A673 (cell line): ENCODE data around the gene RPS18. TPM values are rescaled to one million over a fixed set of nuclear protein-coding genes. Genes with fewer than 3 reads are reported as not detected.

ENCODE experiments used
- BruUV-seq: library from RNA; stranded (reverse); fragments of 400-500 nt; replicated peaks from 2 replicates; lab custom pipeline; 2021; lab: Mats Ljungman, UMichigan
- CTCF ChIA-PET: fragments of 300-600 bp; sonication (Branson Sonifier 250); formaldehyde crosslinking; loops from one replicate; lab custom pipeline; 2022; ENCODE audit warnings: antibody characterized with exemption; lab: Charles Lee
- POLR2A ChIA-PET: fragments of 300-600 bp; sonication (Branson Sonifier 250); formaldehyde crosslinking; loops from one replicate; lab custom pipeline; 2022; ENCODE audit warnings: antibody characterized with exemption; ENCODE audit not compliant: low non-redundant PET; lab: Charles Lee
- DNase-seq: peaks from one replicate; pipeline ENCODE4 v3.0.0-alpha.2; 2015; ENCODE audit warnings: low spot score
- H3K27ac ChIP-seq: fragments of 200-600 bp; sonication (generic); 2 replicates; pipeline ENCODE4 v1.5.1; 2016; ENCODE audit warnings: mixed run types, low read depth, mild to moderate bottlenecking, mixed read lengths, antibody characterized with exemption, low read length; ENCODE audit not compliant: poor library complexity, severe bottlenecking
- H3K27me3 ChIP-seq: fragments of 200-600 bp; sonication (generic); replicated peaks from 2 replicates; pipeline ENCODE4 v1.6.1; 2017; ENCODE audit warnings: mixed run types, low read depth, mild to moderate bottlenecking, mixed read lengths, antibody characterized with exemption, low read length; ENCODE audit not compliant: insufficient read depth, poor library complexity
- H3K36me3 ChIP-seq: fragments of 200-600 bp; sonication (generic); 2 replicates; pipeline ENCODE4 v1.6.1; 2016; ENCODE audit warnings: mixed run types, mild to moderate bottlenecking, mixed read lengths, antibody characterized with exemption, low read length; ENCODE audit not compliant: insufficient read depth, poor library complexity, severe bottlenecking
- H3K4me1 ChIP-seq: fragments of 200-600 bp; sonication (generic); 2 replicates; pipeline ENCODE4 v1.6.1; 2017; ENCODE audit warnings: mixed run types, mild to moderate bottlenecking, mixed read lengths, antibody characterized with exemption, low read length; ENCODE audit not compliant: insufficient read depth, poor library complexity, severe bottlenecking
- H3K4me3 ChIP-seq: fragments of 200-600 bp; sonication (generic); 2 replicates; pipeline ENCODE4 v1.5.1; 2016; ENCODE audit warnings: low read depth, mixed run types, mild to moderate bottlenecking, mixed read lengths, low read length; ENCODE audit not compliant: poor library complexity, severe bottlenecking
- H3K9me3 ChIP-seq: fragments of 200-600 bp; sonication (generic); 2 replicates; pipeline ENCODE4 v1.6.1; 2016; ENCODE audit warnings: mixed run types, low read depth, mild to moderate bottlenecking, mixed read lengths, antibody characterized with exemption, low read length; ENCODE audit not compliant: poor library complexity, severe bottlenecking
- CTCF ChIP-seq: fragments of 300-800, 200-600 bp; sonication (generic); conservative IDR thresholded peaks from 2 replicates; pipeline ENCODE4 v1.5.1; 2017; ENCODE audit warnings: low read depth, mild to moderate bottlenecking, antibody characterized with exemption, low read length, moderate library complexity, mixed read lengths
- EZH2 ChIP-seq: fragments of 200-600 bp; sonication (generic); IDR thresholded peaks from 2 replicates; pipeline ENCODE4 v1.6.1; 2017; ENCODE audit warnings: borderline replicate concordance, low read depth, mild to moderate bottlenecking, mixed read lengths, antibody characterized with exemption, low read length; ENCODE audit not compliant: poor library complexity, severe bottlenecking
- intact Hi-C: fragments of 100-400 bp; cut with micrococcal nuclease; formaldehyde crosslinking; loops from one replicate; pipeline ENCODE4 v1.10.0; 2022; ENCODE audit not compliant: unreplicated experiment
- total RNA-seq: library from RNA; stranded (reverse); gene quantifications from 2 replicates; pipeline ENCODE4 v1.2.3, GENCODE V29; 2021

Gene RPS18
- total RNA-seq, 1 experiment from 2014 or later: 1,781 TPM

DNA sequence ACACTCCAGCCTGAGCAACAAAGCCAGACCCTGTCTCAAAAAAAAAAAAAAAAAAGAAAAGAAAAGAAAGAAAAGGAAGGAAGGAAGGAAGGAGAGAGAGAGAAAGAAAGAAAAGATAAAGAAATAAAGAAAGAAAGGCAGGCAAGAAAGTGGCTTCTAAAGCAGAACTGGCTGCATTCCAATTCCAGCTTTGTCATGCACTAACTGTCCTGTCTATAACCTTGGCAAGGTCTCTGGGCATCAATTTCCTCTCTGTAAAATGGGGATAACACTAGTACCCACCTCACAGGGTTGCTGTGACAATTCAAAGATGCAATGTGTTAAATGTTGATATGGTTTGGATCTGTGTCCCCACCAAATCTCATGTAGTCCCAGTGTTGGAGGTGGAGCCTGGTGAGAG, 35.5 kb upstream of the RPS18 start:
- ChIA-PET POLR2A (no interaction called here), CTCF (interaction anchor here (0.6 kb wide), 1 partner anchor 615 kb away, joined by 10 read pairs; no protein-coding TSS in a partner anchor)
- Histone ChIP-seq H3K9me3 (no peaks in the 10 kb centered on the region), H3K36me3 (no peaks in the 10 kb centered on the region), H3K27ac (no peak overlapping the region), H3K4me1 (no peaks in the 10 kb centered on the region), H3K27me3 (no peaks in the 10 kb centered on the region), H3K4me3 (no peak overlapping the region)
- BruUV-seq: no TSS peak
- no peak for DNase-seq
- intact Hi-C loops: no loop called here
- no peak for TF ChIP-seq EZH2
- TF ChIP-seq CTCF: no peak

- BruUV-seq: no TSS peak
- no peaks in the 10 kb centered on the region for H3K4me1 ChIP-seq
- ChIA-PET POLR2A (no interaction called here), CTCF (no interaction called here)
- no peak overlapping the region for H3K27ac ChIP-seq
- intact Hi-C loops: no loop called here
- no peaks in the 10 kb centered on the region for H3K27me3 ChIP-seq
- H3K4me3 ChIP-seq: no peak overlapping the region
- H3K36me3 ChIP-seq: no peaks in the 10 kb centered on the region
- DNase-seq: no peak
- no peaks in the 10 kb centered on the region for H3K9me3 ChIP-seq
- TF ChIP-seq CTCF (no peak), EZH2 (no peak)
Observed at GRCh38 chr6:33236852-33237251, 35.0 kb upstream of the RPS18 start.

GRCh38 chr6:33237741-33238140, 34.1 kb upstream of the RPS18 start:
- CTCF ChIA-PET: no interaction called here
- TF ChIP-seq EZH2: no peak
- no peak for TF ChIP-seq CTCF
- no peaks in the 10 kb centered on the region for H3K9me3 ChIP-seq
- H3K4me3 ChIP-seq: no peak overlapping the region
- no peaks in the 10 kb centered on the region for H3K27me3 ChIP-seq
- no peak overlapping the region for H3K27ac ChIP-seq
- intact Hi-C loops: no loop called here
- DNase-seq: no peak
- H3K4me1 ChIP-seq: no peaks in the 10 kb centered on the region
- no peaks in the 10 kb centered on the region for H3K36me3 ChIP-seq
- POLR2A ChIA-PET: no interaction called here
- BruUV-seq: no TSS peak
